Transverse colon (tissue), 4 donors: ENCODE measurements around the gene SLC39A8. TPM values are rescaled to one million over a fixed set of nuclear protein-coding genes. Genes with fewer than 3 reads are reported as not detected.
A peak's percentile ranks its signal among the peaks of the same experiment; 100 is the strongest.

Experiments used
- DNase-seq: peaks from one replicate; pipeline ENCODE4 v3.0.0-alpha.2; 2019
- H3K27ac ChIP-seq, 4 donors: fragments of 200-600 bp; sonication (generic); 2 replicates each; pipeline ENCODE4 v1.5.1; 2016 to 2018; ENCODE audit warnings: inconsistent platforms in 4 of 4
- H3K27me3 ChIP-seq: fragments of 200-600 bp; sonication (generic); 2 replicates; pipeline ENCODE4 v1.5.1; 2017; ENCODE audit warnings: inconsistent platforms
- H3K36me3 ChIP-seq, 4 donors: fragments of 200-600 bp; sonication (generic); 2 replicates each; pipeline ENCODE4 v1.5.1; 2017 to 2019; ENCODE audit warnings: inconsistent platforms in 4 of 4
- H3K4me1 ChIP-seq, 4 donors: fragments of 200-600 bp; sonication (generic); 2 replicates each; pipeline ENCODE4 v1.5.1; 2017 to 2020; ENCODE audit warnings: inconsistent platforms in 4 of 4
- H3K4me3 ChIP-seq, 4 donors: fragments of 200-600 bp; sonication (generic); 1 replicate in 1 of 4; 2 replicates in 3 of 4; pipeline versions ENCODE4 v1.5.1 to v1.6.1; 2017 to 2019; ENCODE audit warnings: inconsistent platforms in 4 of 4
- H3K9me3 ChIP-seq, 2 donors: fragments of 200-600 bp; sonication (generic); 2 replicates each; pipeline ENCODE4 v1.5.1; 2017 to 2019; ENCODE audit warnings: inconsistent platforms in 2 of 2
- CTCF ChIP-seq, 5 experiments: fragments of 200-600 bp in 3 of 5; fragments of 450-650 bp in 2 of 5; sonication (generic) in 3 of 5; IDR thresholded peaks; 1 replicate in 2 of 5; 2 replicates in 3 of 5; pipeline ENCODE4 v1.5.1; 2016 to 2017; ENCODE audit warnings: antibody characterized with exemption in 5 of 5, inconsistent platforms in 3 of 5, mild to moderate bottlenecking in 2 of 5, moderate library complexity in 1 of 5
- EP300 ChIP-seq: sonication (generic); formaldehyde crosslinking; IDR thresholded peaks from one replicate; pipeline ENCODE4 v1.6.1; 2017; ENCODE audit warnings: antibody characterized with exemption, low read depth
- POLR2A ChIP-seq: fragments of 450-650 bp; IDR thresholded peaks from one replicate; pipeline ENCODE4 v1.6.1; 2016; ENCODE audit warnings: antibody characterized with exemption, mild to moderate bottlenecking, moderate library complexity
- POLR2AphosphoS5 ChIP-seq, 3 donors: sonication (generic); formaldehyde crosslinking; IDR thresholded peaks; one replicate each; pipeline ENCODE4 v1.6.1; 2016; ENCODE audit warnings: antibody characterized with exemption in 3 of 3
- WGBS, 2 donors: methylation state at CpG; one replicate each; pipeline ENCODE4 v1.1.5; 2018; ENCODE audit warnings: low coverage in 1 of 2; 5-methylcytosine and 5-hydroxymethylcytosine counted together
- in situ Hi-C, 4 donors: fragments of 200-750 bp; cut with MboI; loops; one replicate each; pipeline versions ENCODE4 v1.15.0 to v1.15.1; 2017; ENCODE audit warnings: low sequenced_read_pairs in 3 of 4, low pct_ligation_motif_present in 1 of 4, low pct_unique_long_range_greater_than_20kb in 1 of 4
- intact Hi-C: fragments of 100-400 bp; cut with DNase I; formaldehyde crosslinking; loops from one replicate; pipeline ENCODE4 v1.15.1; 2023; ENCODE audit warnings: low total_unique reads
- total RNA-seq, 4 donors: library from RNA; depleted of rRNA; stranded (reverse); fragments of >200 nt; gene quantifications; one replicate each; pipeline ENCODE4 v1.1.0, GENCODE V29; 2016

The SLC39A8 gene
- total RNA-seq, 4 donors from 2014 or later = 21.7 to 83.8 (median 42.6) TPM

GRCh38 chr4:102321260-102321995 lies 23.9 kb downstream of the SLC39A8 start:
- H3K4me3 ChIP-seq = no peak overlapping the region
- TF ChIP-seq CTCF (IDR thresholded peaks at IDR 0.05) = no peak
- no peak for TF ChIP-seq POLR2A
- no peak for TF ChIP-seq POLR2AphosphoS5 (IDR thresholded peaks at IDR 0.05)
- TF ChIP-seq EP300 = no peak
- intact Hi-C loops = no loop called here
- DNase-seq = no peak
- no peaks in the 10 kb centered on the region for H3K36me3 ChIP-seq
- in situ Hi-C loops = no loop called here
- 79 to 88% methylated on average over 10 to 11 of the region's 11 CpGs for WGBS, 2 donors
- peaks cover 0 to 22% (median 5%) of the 10 kb centered on the region in 4 donors for H3K4me1 ChIP-seq
- no peaks in the 10 kb centered on the region for H3K27me3 ChIP-seq
- H3K9me3 ChIP-seq = no peaks in the 10 kb centered on the region
- no peak overlapping the region for H3K27ac ChIP-seq

GRCh38 chr4:102319594-102319993 lies 25.7 kb downstream of the SLC39A8 start:
- Histone ChIP-seq H3K9me3 (no peaks in the 10 kb centered on the region), H3K36me3 (no peaks in the 10 kb centered on the region), H3K4me1 (peaks cover 0 to 22% (median 5%) of the 10 kb centered on the region in 4 donors), H3K27me3 (no peaks in the 10 kb centered on the region), H3K4me3 (no peak overlapping the region), H3K27ac (no peak overlapping the region)
- in situ Hi-C loops (no loop called here), intact Hi-C loops (no loop called here)
- 51% methylated on average over 3 of the region's 3 CpGs; no CpG with 5 or more reads in 1 of the 2 donors for WGBS, 2 donors
- DNase-seq = no peak
- TF ChIP-seq POLR2A (no peak), CTCF (IDR thresholded peaks at IDR 0.05) (no peak), POLR2AphosphoS5 (IDR thresholded peaks at IDR 0.05) (no peak), EP300 (no peak)

GRCh38 chr4:102318526-102318925 lies 26.8 kb downstream of the SLC39A8 start:
- H3K27ac ChIP-seq = peak overlapping the region in 2 of 4 donors; percentile 4 to 25
- no peak overlapping the region for H3K4me3 ChIP-seq
- H3K27me3 ChIP-seq = no peaks in the 10 kb centered on the region
- no peak for TF ChIP-seq POLR2AphosphoS5 (IDR thresholded peaks at IDR 0.05)
- intact Hi-C loops (no loop called here), in situ Hi-C loops (no loop called here)
- 33 to 50% methylated on average over 4 to 5 of the region's 5 CpGs for WGBS, 2 donors
- peak; percentile 20 for DNase-seq
- H3K9me3 ChIP-seq = no peaks in the 10 kb centered on the region
- H3K4me1 ChIP-seq = peaks cover 0 to 22% (median 5%) of the 10 kb centered on the region in 4 donors
- no peaks in the 10 kb centered on the region for H3K36me3 ChIP-seq

- Histone ChIP-seq H3K27me3 (no peaks in the 10 kb centered on the region), H3K4me1 (peaks cover 0 to 22% (median 5%) of the 10 kb centered on the region in 4 donors)
- in situ Hi-C loops = no loop called here
These were observed 27.2 kb downstream of the SLC39A8 start for GRCh38 chr4:102318105-102318504.

More at GRCh38 chr4:102318105-102318504, 27.2 kb downstream of the SLC39A8 start:
- no peaks in the 10 kb centered on the region for H3K36me3 ChIP-seq
- no peak overlapping the region for H3K4me3 ChIP-seq
- no peak for TF ChIP-seq EP300
- TF ChIP-seq POLR2AphosphoS5 (IDR thresholded peaks at IDR 0.05) = no peak
- no peak for TF ChIP-seq CTCF (IDR thresholded peaks at IDR 0.05)
- TF ChIP-seq POLR2A = no peak
- H3K9me3 ChIP-seq = no peaks in the 10 kb centered on the region
- intact Hi-C loops = no loop called here
- no peak overlapping the region for H3K27ac ChIP-seq
- 54 to 65% methylated on average over 3 of the region's 3 CpGs for WGBS, 2 donors
- DNase-seq = no peak
